Kidney (tissue), 14 donors: Measurements from ENCODE around the gene SMIM21. TPM values are rescaled to one million over a fixed set of nuclear protein-coding genes. Genes with fewer than 3 reads are reported as not detected.

Source experiments
- DNase-seq, 5 donors: peaks; one replicate each; pipeline ENCODE4 v3.0.0-alpha.2; 2013 to 2020
- FAIRE-seq: peaks from 2 replicates; lab custom pipeline; 2012; peaks lifted over from hg19 to GRCh38; lab: Jason Lieb, UNC
- H3K27ac ChIP-seq, 2 donors: one replicate each; pipeline ENCODE4 v1.7.0; 2013; ENCODE audit warnings: low read depth in 2 of 2, low read length in 2 of 2, inconsistent platforms in 1 of 2
- H3K27me3 ChIP-seq: one replicate; pipeline ENCODE4 v1.7.1; 2013; ENCODE audit warnings: low read length, inconsistent platforms; ENCODE audit not compliant: control insufficient read depth, insufficient read depth
- H3K36me3 ChIP-seq, 3 donors: one replicate each; pipeline versions ENCODE4 v1.7.0 to v1.7.1; 2013; ENCODE audit warnings: low read length in 3 of 3, control low read depth in 1 of 3, inconsistent platforms in 1 of 3; ENCODE audit not compliant: insufficient read depth in 3 of 3, control insufficient read depth in 2 of 3
- H3K4me1 ChIP-seq, 3 donors: one replicate each; pipeline versions ENCODE4 v1.7.0 to v1.7.1; 2013; ENCODE audit warnings: low read length in 3 of 3, inconsistent platforms in 1 of 3, low read depth in 1 of 3; ENCODE audit not compliant: control insufficient read depth in 2 of 3, insufficient read depth in 2 of 3
- H3K4me3 ChIP-seq, 3 donors: one replicate each; pipeline versions ENCODE4 v1.7.0 to v1.8.1; 2013; ENCODE audit warnings: low read length in 3 of 3, control low read depth in 1 of 3, inconsistent platforms in 1 of 3
- H3K9ac ChIP-seq, 3 donors: one replicate each; pipeline versions ENCODE4 v1.7.0 to v1.7.1; 2013; ENCODE audit warnings: low read length in 3 of 3, control low read depth in 1 of 3, inconsistent platforms in 1 of 3
- H3K9me3 ChIP-seq, 3 donors: one replicate each; pipeline versions ENCODE4 v1.7.0 to v1.7.1; 2013; ENCODE audit warnings: low read length in 3 of 3, control low read depth in 1 of 3, inconsistent platforms in 1 of 3; ENCODE audit not compliant: control insufficient read depth in 2 of 3, insufficient read depth in 1 of 3
- intact Hi-C: fragments of 100-400 bp; cut with DNase I; formaldehyde crosslinking; loops from one replicate; pipeline ENCODE4 v1.11.1; 2022
- polyA plus RNA-seq: library from polyadenylated mRNA; stranded (reverse); fragments of 350-450 nt; fragmentation: Illumina TruSeq; extraction: RNeasy Lipid Tissue Mini Kit (QIAGEN cat#74804); gene quantifications from one replicate; pipeline ENCODE4 v1.2.3, GENCODE V29; 2014; ENCODE audit warnings: low read depth, low replicate concordance; ENCODE audit not compliant: insufficient read depth
- total RNA-seq: library from RNA; stranded (reverse); fragmentation: NEBNext Ultra II Directional; extraction: Animal tissue kit (Norgen Biotek cat#: 25700); gene quantifications from one replicate; pipeline ENCODE4 v1.2.1, GENCODE V29; 2021
- TF ChIP-seq, protein P1 (sequence below): IDR thresholded peaks from 3 replicates; pipeline ENCODE4 v1.5.1; 2012; ENCODE audit warnings: mild to moderate bottlenecking, moderate library complexity, borderline replicate concordance; ENCODE audit not compliant: insufficient read depth; ENCODE audit errors: extremely low read depth
- donor health status: control.
- donor health status: control.
- donor health status: control.
- donor health status: control.
- donor health status: control.
- donor health status: DM: yes; HTN: yes; CAD: no.
- donor health status: Normal renal cell carcinoma (clear cell type).

Gene SMIM21
- total and polyA plus RNA-seq, 2 donors from 2014 or later, result not detected

- peak in 4 of 5 donors; percentile 31 to 67 (median 53) for DNase-seq
- Histone ChIP-seq H3K4me1 (no peaks in the 10 kb centered on the region), H3K4me3 (peak overlapping the region; percentile 34 to 61 (median 39)), H3K9me3 (peaks cover 0 to 7% (median 0%) of the 10 kb centered on the region in 3 donors), H3K36me3 (no peaks in the 10 kb centered on the region), H3K27me3 (no peaks in the 10 kb centered on the region), H3K9ac (no peak overlapping the region), H3K27ac (no peak overlapping the region)
- TF ChIP-seq, protein P1, sequence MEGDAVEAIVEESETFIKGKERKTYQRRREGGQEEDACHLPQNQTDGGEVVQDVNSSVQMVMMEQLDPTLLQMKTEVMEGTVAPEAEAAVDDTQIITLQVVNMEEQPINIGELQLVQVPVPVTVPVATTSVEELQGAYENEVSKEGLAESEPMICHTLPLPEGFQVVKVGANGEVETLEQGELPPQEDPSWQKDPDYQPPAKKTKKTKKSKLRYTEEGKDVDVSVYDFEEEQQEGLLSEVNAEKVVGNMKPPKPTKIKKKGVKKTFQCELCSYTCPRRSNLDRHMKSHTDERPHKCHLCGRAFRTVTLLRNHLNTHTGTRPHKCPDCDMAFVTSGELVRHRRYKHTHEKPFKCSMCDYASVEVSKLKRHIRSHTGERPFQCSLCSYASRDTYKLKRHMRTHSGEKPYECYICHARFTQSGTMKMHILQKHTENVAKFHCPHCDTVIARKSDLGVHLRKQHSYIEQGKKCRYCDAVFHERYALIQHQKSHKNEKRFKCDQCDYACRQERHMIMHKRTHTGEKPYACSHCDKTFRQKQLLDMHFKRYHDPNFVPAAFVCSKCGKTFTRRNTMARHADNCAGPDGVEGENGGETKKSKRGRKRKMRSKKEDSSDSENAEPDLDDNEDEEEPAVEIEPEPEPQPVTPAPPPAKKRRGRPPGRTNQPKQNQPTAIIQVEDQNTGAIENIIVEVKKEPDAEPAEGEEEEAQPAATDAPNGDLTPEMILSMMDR, result no peak
- no peak for FAIRE-seq
- intact Hi-C loops, result no loop called here
Measured at GRCh38 chr18:75456199-75456631, 28.7 kb upstream of the SMIM21 start.

DNA sequence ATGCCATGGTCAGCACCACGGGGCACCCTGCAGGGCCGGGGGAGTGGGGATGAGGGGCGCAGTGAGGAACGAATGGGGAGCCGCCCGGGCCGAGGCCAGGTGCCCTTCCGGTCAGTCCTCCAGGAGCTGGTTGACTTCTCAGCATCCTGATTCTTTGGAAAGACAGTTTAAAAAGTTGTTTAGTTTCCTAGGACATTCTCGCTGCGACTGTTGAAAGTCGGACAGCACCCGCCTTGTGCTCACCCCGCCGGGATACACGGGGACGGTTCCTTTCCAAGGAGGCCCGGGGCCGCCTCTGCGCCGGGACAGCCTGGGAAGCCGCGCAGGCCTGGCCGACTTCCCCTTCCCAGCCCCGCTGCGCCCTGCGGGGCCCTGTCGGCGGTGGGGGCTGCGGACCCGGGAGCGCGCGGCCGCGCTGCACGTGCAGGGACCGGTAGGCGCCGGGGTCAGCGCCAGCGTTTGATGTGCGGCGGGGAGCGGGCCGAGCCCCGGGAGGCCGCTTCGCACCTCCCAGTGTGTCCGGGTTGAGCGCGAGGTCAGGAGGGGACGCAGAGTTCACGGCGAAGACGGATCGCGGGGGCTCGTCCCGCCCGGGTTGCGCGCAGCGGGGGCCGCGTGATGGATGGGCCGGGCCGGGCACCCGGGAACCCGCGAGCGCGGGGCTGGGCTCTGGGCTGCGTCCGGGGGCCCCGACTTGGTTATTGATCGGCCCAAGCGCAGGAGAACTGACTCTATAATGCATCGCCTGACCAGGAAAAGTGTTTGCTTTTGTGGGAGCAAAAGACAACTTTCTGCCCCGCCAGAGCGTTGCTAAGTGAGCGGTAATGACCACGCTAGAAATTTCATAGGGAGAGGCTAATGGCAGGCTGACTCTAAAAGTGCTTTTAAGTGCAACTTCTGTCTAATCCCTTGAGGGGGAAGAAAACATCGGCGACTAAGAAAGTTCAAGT is 28.0 kb upstream of the SMIM21 start:
- no peaks in the 10 kb centered on the region for H3K27me3 ChIP-seq
- peak; percentile 62 to 78 (median 73) for DNase-seq
- intact Hi-C loops, result no loop called here
- no peak for FAIRE-seq
- no peak overlapping the region for H3K27ac ChIP-seq
- peaks cover 0 to 7% (median 0%) of the 10 kb centered on the region in 3 donors for H3K9me3 ChIP-seq
- peak overlapping the region; percentile 34 to 61 (median 39) for H3K4me3 ChIP-seq
- no peak overlapping the region for H3K9ac ChIP-seq
- H3K36me3 ChIP-seq, result no peaks in the 10 kb centered on the region
- TF ChIP-seq, protein P1, result no peak
- H3K4me1 ChIP-seq, result no peaks in the 10 kb centered on the region

DNA sequence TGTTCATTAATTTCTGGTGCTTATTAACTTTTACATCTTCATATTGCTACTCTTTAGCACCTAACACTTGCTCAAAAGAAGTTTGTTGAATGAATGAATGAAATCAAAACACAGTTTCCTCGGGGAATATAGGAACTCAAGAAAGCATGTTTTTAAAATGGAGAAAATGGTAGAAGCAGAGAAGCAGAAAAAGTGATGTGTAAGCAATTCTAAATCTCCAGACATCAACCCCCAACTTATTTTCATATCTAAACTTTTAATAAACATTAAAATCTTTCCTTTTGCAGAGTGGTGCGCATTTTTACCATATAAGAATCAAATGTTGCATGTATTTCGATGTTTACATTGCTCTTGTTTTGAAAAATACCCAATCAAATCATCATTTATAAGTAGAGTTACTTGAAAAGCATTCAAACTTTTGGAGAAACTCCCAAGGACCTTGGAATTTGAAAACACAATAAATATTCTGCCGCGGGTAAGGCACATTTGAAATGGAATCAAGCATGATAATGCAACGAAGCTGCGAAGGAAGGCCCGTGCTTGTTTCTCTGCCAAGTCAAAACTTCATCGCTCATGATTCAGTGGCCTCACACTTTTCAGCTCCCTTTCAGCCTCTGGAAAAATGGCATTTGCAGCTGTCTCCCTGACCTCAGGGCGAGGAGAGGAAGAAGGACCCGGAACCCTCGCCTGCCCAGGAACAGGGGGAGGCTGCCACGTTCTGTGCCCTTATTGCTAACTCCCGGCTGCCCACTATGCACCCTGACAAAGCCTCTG is 26.7 kb upstream of the SMIM21 start:
- FAIRE-seq (no peak), DNase-seq (peak in 1 of 5 donors; percentile 30)
- no peaks in the 10 kb centered on the region for H3K27me3 ChIP-seq
- H3K4me3 ChIP-seq, result no peak overlapping the region
- H3K27ac ChIP-seq, result no peak overlapping the region
- TF ChIP-seq, protein P1, result no peak
- no peaks in the 10 kb centered on the region for H3K36me3 ChIP-seq
- intact Hi-C loops, result no loop called here
- H3K4me1 ChIP-seq, result no peaks in the 10 kb centered on the region
- H3K9ac ChIP-seq, result no peak overlapping the region
- peaks cover 0 to 7% (median 0%) of the 10 kb centered on the region in 3 donors for H3K9me3 ChIP-seq
